PC-9 (cell line): ENCODE data around the gene PRPS1L1. TPM values are rescaled to one million over a fixed set of nuclear protein-coding genes. Genes with fewer than 3 reads are reported as not detected.

Source experiments
- BruUV-seq: library from RNA; stranded (reverse); fragments of 400-500 nt; replicated peaks from 2 replicates; lab custom pipeline; 2021; lab: Mats Ljungman, UMichigan
- CTCF ChIA-PET: fragments of 300-600 bp; sonication (Branson Sonifier 250); formaldehyde crosslinking; loops from one replicate; lab custom pipeline; 2022; ENCODE audit warnings: antibody characterized with exemption; lab: Charles Lee
- POLR2A ChIA-PET: fragments of 300-600 bp; sonication (Branson Sonifier 250); formaldehyde crosslinking; loops from one replicate; lab custom pipeline; 2022; ENCODE audit warnings: antibody characterized with exemption; ENCODE audit not compliant: unreplicated experiment; lab: Charles Lee
- DNase-seq, 2 experiments: peaks; one replicate each; pipeline versions ENCODE4 v3.0.0 to v3.0.0-alpha.2; 2015 to 2022; ENCODE audit warnings: mixed read lengths in 1 of 2
- H2AFZ ChIP-seq: fragments of 200-600 bp; sonication (generic); 2 replicates; pipeline ENCODE4 v1.8.1; 2017; ENCODE audit warnings: antibody characterized with exemption
- H3F3A ChIP-seq: fragments of 200-600 bp; sonication (generic); 2 replicates; pipeline ENCODE4 v1.8.1; 2017; ENCODE audit warnings: antibody characterized with exemption, mild to moderate bottlenecking, low read depth; ENCODE audit not compliant: insufficient read depth
- H3K27ac ChIP-seq: fragments of 200-600 bp; sonication (generic); 2 replicates; pipeline ENCODE4 v1.6.1; 2016; ENCODE audit warnings: mixed run types
- H3K27me3 ChIP-seq: fragments of 200-600 bp; sonication (generic); 2 replicates; pipeline ENCODE4 v1.6.1; 2016; ENCODE audit warnings: low read depth, mixed run types; ENCODE audit not compliant: insufficient read depth
- H3K36me3 ChIP-seq: fragments of 200-600 bp; sonication (generic); 2 replicates; pipeline ENCODE4 v1.6.1; 2016; ENCODE audit warnings: low read depth, mixed run types
- H3K4me1 ChIP-seq: fragments of 200-600 bp; sonication (generic); replicated peaks from 2 replicates; pipeline ENCODE4 v1.6.1; 2016; ENCODE audit warnings: mixed run types; ENCODE audit not compliant: insufficient read depth
- H3K4me2 ChIP-seq: fragments of 200-600 bp; sonication (generic); 2 replicates; pipeline ENCODE4 v1.6.1; 2017; ENCODE audit warnings: mixed run types
- H3K4me3 ChIP-seq: fragments of 200-600 bp; sonication (generic); 2 replicates; pipeline ENCODE4 v1.6.1; 2016; ENCODE audit warnings: mixed run types
- H3K79me2 ChIP-seq: fragments of 200-600 bp; sonication (generic); 2 replicates; pipeline ENCODE4 v1.6.1; 2017; ENCODE audit warnings: low read depth, mixed run types
- H3K9me2 ChIP-seq: fragments of 200-600 bp; sonication (generic); 2 replicates; pipeline ENCODE4 v1.8.1; 2017; ENCODE audit warnings: mild to moderate bottlenecking; ENCODE audit not compliant: insufficient read depth
- H3K9me3 ChIP-seq: fragments of 200-600 bp; sonication (generic); 2 replicates; pipeline ENCODE4 v1.8.1; 2016; ENCODE audit warnings: low read depth; ENCODE audit not compliant: insufficient read depth
- H4K20me1 ChIP-seq: fragments of 200-600 bp; sonication (generic); 2 replicates; pipeline ENCODE4 v1.8.1; 2017; ENCODE audit not compliant: insufficient read depth
- EZH2 ChIP-seq: fragments of 200-600 bp; sonication (generic); IDR thresholded peaks from 2 replicates; pipeline ENCODE4 v1.8.0; 2017; ENCODE audit warnings: antibody characterized with exemption, low read depth
- intact Hi-C: fragments of 100-400 bp; cut with micrococcal nuclease; formaldehyde crosslinking; loops from one replicate; pipeline ENCODE4 v1.10.0; 2022; ENCODE audit not compliant: unreplicated experiment
- total RNA-seq: library from RNA; stranded (reverse); gene quantifications from 2 replicates; pipeline ENCODE4 v1.2.3, GENCODE V29; 2021
- TF ChIP-seq, protein P1 (sequence below): fragments of 200-600 bp; sonication (generic); conservative IDR thresholded peaks from 2 replicates; pipeline ENCODE4 v1.6.1; 2017; ENCODE audit warnings: mixed run types, antibody characterized with exemption, mild to moderate bottlenecking, moderate library complexity

The PRPS1L1 gene
- total RNA-seq, 1 experiment from 2014 or later, result not detected

DNA sequence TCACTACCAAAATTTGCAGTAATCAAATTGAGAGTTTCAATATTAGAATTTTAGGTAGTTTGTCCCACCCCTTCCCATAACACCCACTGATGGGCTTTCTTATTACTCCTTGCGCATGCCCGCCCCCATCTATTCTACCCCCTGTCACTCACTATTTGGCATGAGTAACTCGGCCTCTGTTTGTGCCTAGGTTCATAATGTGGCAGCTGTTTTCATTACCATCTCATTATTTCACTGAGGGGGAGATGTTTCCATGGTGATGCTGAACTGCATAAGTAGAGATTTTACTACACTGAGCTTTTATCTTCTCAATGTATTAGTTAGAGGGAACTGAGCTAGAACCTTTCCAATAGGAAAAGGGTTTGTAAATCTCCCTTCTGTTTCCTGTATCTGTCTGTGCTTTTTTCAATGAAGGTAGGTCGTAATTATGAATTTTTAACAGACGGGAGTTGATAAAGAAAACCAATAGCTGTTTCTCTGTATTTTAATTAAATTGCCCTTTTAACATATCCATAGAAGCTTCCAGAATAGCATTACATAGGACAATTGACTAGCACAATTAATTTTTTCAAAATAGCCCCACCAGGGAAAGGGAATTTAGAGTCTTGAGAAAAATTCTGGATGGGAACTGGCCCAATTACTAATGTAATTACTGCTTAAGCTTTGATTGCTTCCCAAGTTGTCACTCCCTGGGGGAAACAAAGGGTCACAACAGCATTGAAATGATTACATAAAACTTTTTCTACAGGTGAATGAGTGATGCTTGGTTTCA lies 33.4 kb downstream of the PRPS1L1 start:
- ChIA-PET CTCF (interaction anchor here (0.7 kb wide), 1 partner anchor 675 kb away, joined by 14 read pairs; no protein-coding TSS in a partner anchor), POLR2A (no interaction called here)

DNA sequence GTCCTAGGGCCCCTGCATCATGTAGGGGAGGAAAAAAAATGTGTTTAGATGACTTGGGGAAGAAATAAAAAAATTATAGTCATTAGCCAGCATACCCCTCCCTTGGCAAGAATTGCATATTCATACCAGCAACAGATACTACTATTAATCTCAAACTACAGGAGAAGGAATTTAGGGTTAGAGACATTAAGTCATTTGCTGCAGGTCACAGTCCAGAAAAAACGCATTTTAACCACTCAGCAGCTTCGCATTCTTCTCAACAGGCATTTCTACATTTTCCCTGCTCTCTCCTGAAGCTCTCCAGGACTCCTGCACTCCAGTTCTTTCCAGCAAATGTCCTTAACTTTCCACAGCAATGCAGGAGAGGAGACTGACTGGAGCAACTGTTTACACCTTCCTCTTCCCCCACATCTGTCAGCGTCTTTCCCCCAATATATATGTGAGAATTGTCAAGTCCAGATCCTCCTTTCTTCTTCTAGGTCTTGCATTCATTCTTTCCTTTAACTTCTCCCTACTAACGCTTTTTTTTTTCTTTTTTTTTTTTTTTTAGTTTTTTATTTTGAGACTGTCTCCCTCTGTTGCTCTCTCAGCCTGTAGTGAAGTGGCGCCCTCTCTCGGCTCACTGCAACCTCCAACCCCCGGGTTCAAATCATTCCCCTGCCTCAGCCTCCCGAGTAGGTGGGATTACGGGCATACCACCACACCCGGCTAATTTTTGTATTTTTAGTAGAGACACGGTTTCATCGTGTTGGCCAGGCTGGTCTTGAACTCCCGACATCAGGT lies 35.6 kb downstream of the PRPS1L1 start:
- no peaks in the 10 kb centered on the region for H3K27me3 ChIP-seq
- H4K20me1 ChIP-seq, result no peaks in the 10 kb centered on the region
- no peaks in the 10 kb centered on the region for H3K79me2 ChIP-seq
- CTCF ChIA-PET, result interaction anchor here (0.8 kb wide), 1 partner anchor 308 kb away, joined by 19 read pairs; no protein-coding TSS in a partner anchor
- no peaks in the 10 kb centered on the region for H3K4me1 ChIP-seq
- TF ChIP-seq EZH2, result no peak
- TF ChIP-seq, protein P1, sequence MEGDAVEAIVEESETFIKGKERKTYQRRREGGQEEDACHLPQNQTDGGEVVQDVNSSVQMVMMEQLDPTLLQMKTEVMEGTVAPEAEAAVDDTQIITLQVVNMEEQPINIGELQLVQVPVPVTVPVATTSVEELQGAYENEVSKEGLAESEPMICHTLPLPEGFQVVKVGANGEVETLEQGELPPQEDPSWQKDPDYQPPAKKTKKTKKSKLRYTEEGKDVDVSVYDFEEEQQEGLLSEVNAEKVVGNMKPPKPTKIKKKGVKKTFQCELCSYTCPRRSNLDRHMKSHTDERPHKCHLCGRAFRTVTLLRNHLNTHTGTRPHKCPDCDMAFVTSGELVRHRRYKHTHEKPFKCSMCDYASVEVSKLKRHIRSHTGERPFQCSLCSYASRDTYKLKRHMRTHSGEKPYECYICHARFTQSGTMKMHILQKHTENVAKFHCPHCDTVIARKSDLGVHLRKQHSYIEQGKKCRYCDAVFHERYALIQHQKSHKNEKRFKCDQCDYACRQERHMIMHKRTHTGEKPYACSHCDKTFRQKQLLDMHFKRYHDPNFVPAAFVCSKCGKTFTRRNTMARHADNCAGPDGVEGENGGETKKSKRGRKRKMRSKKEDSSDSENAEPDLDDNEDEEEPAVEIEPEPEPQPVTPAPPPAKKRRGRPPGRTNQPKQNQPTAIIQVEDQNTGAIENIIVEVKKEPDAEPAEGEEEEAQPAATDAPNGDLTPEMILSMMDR, result peak; percentile 46; the same call in 1 of the 2 replicates
- H3F3A ChIP-seq, result no peaks in the 10 kb centered on the region
- BruUV-seq, result no TSS peak
- H2AFZ ChIP-seq, result peak overlapping the region; percentile 73; the same call in 1 of the 2 replicates
- no peak overlapping the region for H3K4me2 ChIP-seq
- no peaks in the 10 kb centered on the region for H3K9me3 ChIP-seq
- no peak for DNase-seq
- no peak overlapping the region for H3K27ac ChIP-seq
- no peak overlapping the region for H3K4me3 ChIP-seq
- H3K36me3 ChIP-seq, result no peaks in the 10 kb centered on the region
- POLR2A ChIA-PET, result interaction anchor here (0.8 kb wide), 1 partner anchor 1289 kb away, joined by 11 read pairs; no protein-coding TSS in a partner anchor
- H3K9me2 ChIP-seq, result no peaks in the 10 kb centered on the region
- intact Hi-C loops, result no loop called here

More for the DNA sequence above, 33.4 kb downstream of the PRPS1L1 start:
- H2AFZ ChIP-seq, result no peak overlapping the region
- TF ChIP-seq, protein P1, result no peak
- no peak for TF ChIP-seq EZH2
- no peaks in the 10 kb centered on the region for H3K79me2 ChIP-seq
- no peaks in the 10 kb centered on the region for H3K9me2 ChIP-seq
- no peak for DNase-seq
- H3K4me2 ChIP-seq, result no peak overlapping the region
- H3K36me3 ChIP-seq, result no peaks in the 10 kb centered on the region
- H4K20me1 ChIP-seq, result no peaks in the 10 kb centered on the region
- H3K9me3 ChIP-seq, result no peaks in the 10 kb centered on the region
- H3K27ac ChIP-seq, result no peak overlapping the region
- H3K27me3 ChIP-seq, result no peaks in the 10 kb centered on the region
- BruUV-seq, result no TSS peak
- no peaks in the 10 kb centered on the region for H3K4me1 ChIP-seq
- H3K4me3 ChIP-seq, result no peak overlapping the region
- intact Hi-C loops, result no loop called here
- H3F3A ChIP-seq, result no peaks in the 10 kb centered on the region

DNA sequence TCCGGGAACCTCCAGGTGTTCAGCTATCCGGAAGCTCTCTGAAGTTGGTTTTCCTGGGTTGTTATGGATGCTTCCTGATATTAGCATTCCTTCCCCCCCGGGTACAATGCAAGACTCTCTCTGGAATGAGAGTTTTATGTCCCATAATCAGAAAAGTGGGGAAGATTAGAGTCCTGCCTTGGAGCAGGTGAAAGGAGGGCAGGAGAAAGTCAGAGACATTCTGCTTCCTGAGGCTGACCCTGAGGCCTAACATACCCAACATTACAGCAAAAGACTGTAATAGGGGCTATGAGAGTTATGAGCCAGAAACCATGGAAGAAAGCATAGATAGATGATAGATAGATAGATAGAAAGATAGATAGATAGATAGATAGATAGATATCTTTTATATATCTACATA lies 36.9 kb downstream of the PRPS1L1 start:
- Histone ChIP-seq H3K9me3 (no peaks in the 10 kb centered on the region), H2AFZ (no peak overlapping the region), H3F3A (no peaks in the 10 kb centered on the region), H3K27me3 (no peaks in the 10 kb centered on the region), H4K20me1 (no peaks in the 10 kb centered on the region), H3K4me2 (no peak overlapping the region), H3K36me3 (no peaks in the 10 kb centered on the region), H3K27ac (no peak overlapping the region), H3K4me1 (no peaks in the 10 kb centered on the region), H3K79me2 (no peaks in the 10 kb centered on the region), H3K4me3 (no peak overlapping the region), H3K9me2 (no peaks in the 10 kb centered on the region)
- no TSS peak for BruUV-seq
- TF ChIP-seq, protein P1, result no peak
- TF ChIP-seq EZH2, result no peak
- POLR2A ChIA-PET, result no interaction called here
- CTCF ChIA-PET, result no interaction called here
- intact Hi-C loops, result no loop called here
- no peak for DNase-seq
